Measurements from ENCODE around the gene EIF4EBP2. TPM values are rescaled to one million over a fixed set of nuclear protein-coding genes. Genes with fewer than 3 reads are reported as not detected.
A peak's percentile ranks its signal among the peaks of the same experiment; 100 is the strongest.

Gene EIF4EBP2, protein sequence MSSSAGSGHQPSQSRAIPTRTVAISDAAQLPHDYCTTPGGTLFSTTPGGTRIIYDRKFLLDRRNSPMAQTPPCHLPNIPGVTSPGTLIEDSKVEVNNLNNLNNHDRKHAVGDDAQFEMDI
- total RNA-seq, result 52.1 TPM
- 48.3 TPM for polyA plus RNA-seq

DNA sequence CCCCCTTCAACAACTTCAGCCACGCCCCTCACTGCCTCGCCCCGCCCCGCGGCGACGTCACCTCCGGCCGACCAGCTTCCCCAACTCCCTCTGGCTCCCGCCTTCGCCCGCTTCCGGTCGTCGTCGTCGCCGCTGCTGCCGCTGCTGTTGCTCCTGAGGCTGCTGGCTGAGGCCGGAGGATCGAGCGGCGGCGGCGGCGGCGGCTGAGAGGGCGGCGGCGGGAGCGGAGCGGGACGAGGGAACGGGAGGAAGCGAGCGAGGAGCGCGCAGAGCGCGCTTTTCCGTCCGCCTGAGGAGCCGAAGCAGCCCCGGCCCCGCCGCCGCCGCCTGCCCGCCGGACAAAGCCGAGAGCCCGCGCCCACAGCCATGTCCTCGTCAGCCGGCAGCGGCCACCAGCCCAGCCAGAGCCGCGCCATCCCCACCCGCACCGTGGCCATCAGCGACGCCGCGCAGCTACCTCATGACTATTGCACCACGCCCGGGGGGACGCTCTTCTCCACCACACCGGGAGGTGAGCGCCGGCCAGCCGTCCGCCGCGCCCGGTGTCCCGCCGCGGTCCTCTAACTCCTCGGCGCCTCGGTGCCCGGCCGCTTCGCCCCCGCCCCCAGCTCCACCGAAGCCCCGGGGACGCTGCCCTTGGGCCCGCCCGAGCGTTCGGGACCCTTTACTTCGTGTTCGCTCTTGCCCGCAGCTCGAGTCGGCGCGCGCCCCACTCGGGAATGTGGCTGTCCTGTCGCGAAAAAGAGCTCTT, at the start of gene EIF4EBP2:
Gene EIF4EBP2 (plus strand): TSS at position 110 of the 751 bp plus-strand sequence. CDS start 257 bp downstream, at position 367.
- H3K27ac ChIP-seq (ENCODE audit: low read depth), result peak within 1 kb of the TSS; percentile 100
- under 1% methylated on average over 103 of the region's 103 CpGs for WGBS

DNA sequence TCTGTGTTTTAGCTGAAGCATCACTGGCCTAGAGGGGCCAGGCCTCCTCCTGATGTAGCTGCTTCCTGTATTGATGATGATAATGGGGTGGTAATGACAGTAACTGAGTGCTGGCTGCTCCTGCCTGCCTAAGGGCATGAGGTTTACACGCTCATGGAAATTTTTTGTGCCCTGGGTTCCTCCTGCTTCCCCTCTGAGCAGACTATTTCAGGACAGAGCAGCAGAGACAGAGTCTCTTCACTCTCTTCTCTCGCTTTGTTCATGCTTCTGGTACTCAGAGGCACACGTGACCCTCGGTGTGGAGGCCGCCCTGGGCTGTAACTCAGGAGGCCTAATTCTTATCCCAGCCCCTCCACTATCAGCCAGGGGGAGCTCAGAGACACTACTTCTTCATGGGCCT, 49.4 kb upstream of the EIF4EBP2 start:
- DNase-seq (ENCODE audit: extremely low spot score), result no peak
- whole genome bisulfite sequencing, result 90% methylated on average over 5 of the region's 5 CpGs
- no peaks in the 10 kb centered on the region for H3K36me3 ChIP-seq (ENCODE audit: insufficient read depth)
- no peak overlapping the region for H3K4me3 ChIP-seq (ENCODE audit: low read depth, low read length)
- H3K4me1 ChIP-seq (ENCODE audit: insufficient read depth), result no peaks in the 10 kb centered on the region
- H3K27ac ChIP-seq (ENCODE audit: low read depth), result no peak overlapping the region

More for the DNA sequence above, at the start of gene EIF4EBP2:
- Histone ChIP-seq H3K4me1 (ENCODE audit: insufficient read depth) (no peaks in the 10 kb centered on the region), H3K4me3 (ENCODE audit: low read depth, low read length) (peak within 1 kb of the TSS; percentile 98), H3K36me3 (ENCODE audit: insufficient read depth) (no peaks in the 10 kb centered on the region)
- DNase-seq (ENCODE audit: extremely low spot score), result peak; percentile 92

DNA sequence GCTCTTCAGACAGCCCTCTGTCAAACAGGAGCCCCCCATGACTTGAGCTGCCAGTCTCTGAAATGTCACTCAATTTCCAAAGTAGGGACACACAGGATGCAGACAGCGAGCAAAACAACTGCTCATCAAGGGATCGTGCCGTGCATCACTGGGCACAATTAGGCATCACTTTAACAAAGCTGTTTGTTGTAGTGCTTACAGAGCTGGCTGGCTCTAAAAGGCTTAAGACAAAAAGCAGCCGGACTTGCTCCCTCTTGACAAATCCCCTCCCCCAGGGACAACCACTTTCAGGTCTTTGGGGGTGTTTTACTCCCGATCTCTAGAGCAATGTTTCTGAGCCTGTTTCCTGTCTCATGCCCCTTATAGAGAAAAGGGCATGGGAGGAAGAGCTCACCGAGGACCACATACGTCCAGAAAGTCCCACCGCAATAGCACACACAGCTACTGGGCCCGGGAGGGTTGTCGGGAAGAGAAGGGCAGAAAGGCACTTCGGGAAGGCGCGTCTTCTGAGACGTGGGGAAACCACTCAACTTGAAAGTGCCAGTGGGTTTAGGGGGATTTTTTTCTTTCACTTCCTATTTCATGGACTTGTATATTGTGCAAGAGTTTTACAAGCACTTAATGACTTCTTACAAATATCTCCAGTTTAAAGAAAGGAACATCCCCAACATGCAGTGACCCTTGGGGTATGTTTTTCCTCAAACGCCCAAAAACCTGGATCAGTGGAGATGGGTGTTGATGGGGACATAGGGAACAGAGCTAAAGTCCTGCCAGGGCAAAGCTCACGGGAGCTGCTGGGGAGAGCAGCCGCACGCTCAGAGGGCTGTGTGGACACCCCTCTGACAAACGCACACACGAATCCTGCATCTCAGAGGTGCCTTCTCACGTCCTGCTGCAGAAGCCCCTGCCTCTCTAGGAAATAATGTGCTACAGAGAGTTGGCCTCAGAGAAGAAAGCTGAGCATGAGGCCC, 48.6 kb upstream of the EIF4EBP2 start:
- no peak for DNase-seq (ENCODE audit: extremely low spot score)
- no peaks in the 10 kb centered on the region for H3K4me1 ChIP-seq (ENCODE audit: insufficient read depth)
- H3K27ac ChIP-seq (ENCODE audit: low read depth), result no peak overlapping the region
- 68% methylated on average over 21 of the region's 21 CpGs for WGBS
- no peak overlapping the region for H3K4me3 ChIP-seq (ENCODE audit: low read depth, low read length)
- no peaks in the 10 kb centered on the region for H3K36me3 ChIP-seq (ENCODE audit: insufficient read depth)

DNA sequence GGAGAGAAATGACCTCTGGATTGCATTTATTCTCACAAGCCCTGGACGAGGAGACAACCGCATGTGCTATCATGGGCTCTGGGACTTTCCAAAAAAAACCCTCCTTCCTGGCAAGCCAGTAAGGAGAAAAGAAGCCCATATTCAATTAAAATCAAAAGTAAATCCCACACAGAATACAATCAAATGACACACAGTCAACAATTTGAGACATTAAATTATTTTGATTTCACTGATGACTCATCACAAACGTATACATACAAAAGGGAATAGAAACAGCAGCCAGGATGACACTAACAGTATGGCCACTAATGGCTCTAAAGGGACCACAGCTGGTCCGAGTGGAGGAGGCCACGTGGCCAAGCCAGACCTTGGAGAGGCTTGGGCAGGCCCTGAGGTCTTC, 46.4 kb upstream of the EIF4EBP2 start:
- no peak for DNase-seq (ENCODE audit: extremely low spot score)
- Histone ChIP-seq H3K36me3 (ENCODE audit: insufficient read depth) (no peaks in the 10 kb centered on the region), H3K4me1 (ENCODE audit: insufficient read depth) (no peaks in the 10 kb centered on the region), H3K4me3 (ENCODE audit: low read depth, low read length) (no peak overlapping the region), H3K27ac (ENCODE audit: low read depth) (no peak overlapping the region)
- WGBS, result 44% methylated on average over 5 of the region's 5 CpGs

DNA sequence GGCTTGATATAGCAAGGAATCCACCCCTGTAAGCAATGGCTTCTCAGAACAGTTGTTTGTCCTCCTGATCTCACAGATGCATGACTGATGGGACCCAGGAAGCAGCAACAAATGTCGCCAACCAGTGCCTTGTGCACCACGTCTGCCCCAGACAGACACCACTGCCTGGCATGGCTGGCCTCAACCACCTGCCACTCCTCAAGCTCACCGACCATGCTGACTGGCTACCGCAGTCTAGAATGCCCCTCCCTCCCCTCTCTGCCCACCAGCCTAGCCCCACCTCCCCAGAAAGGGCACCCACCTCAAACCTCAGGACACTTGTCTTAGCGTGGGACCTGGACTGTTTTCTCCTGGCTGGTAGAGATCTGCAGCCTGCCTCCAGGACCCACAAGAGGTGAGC, 45.5 kb upstream of the EIF4EBP2 start:
- DNase-seq (ENCODE audit: extremely low spot score), result no peak
- 91% methylated on average over 5 of the region's 5 CpGs for WGBS
- Histone ChIP-seq H3K27ac (ENCODE audit: low read depth) (no peak overlapping the region), H3K4me1 (ENCODE audit: insufficient read depth) (no peaks in the 10 kb centered on the region), H3K36me3 (ENCODE audit: insufficient read depth) (no peaks in the 10 kb centered on the region), H3K4me3 (ENCODE audit: low read depth, low read length) (no peak overlapping the region)

DNA sequence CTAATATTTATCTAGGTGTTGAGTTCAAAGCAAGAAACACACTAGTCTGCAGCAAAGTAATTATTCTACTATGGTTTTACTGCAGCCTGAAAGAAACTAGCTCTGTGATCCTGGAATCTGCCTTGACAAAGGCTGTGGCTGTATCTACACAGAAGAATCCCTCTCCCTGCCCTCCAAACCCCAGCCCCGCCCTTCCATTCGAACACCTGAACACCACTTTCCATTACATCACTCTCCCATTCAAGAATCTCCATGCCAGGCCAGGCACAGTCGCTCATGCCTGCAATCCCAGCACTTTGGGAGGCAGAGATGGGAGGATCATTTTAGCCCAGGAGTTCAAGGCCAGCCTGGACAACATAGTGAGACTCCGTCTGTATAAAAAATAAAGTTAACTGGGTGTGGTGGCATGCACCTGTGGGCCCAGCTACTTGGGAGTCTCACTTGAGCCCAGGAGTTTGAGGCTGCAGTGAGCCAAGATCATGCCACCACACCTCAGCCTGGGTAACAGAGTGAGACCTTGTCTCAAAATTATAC, 44.9 kb upstream of the EIF4EBP2 start:
- H3K4me3 ChIP-seq (ENCODE audit: low read depth, low read length), result no peak overlapping the region
- 94% methylated on average over 4 of the region's 4 CpGs for WGBS
- DNase-seq (ENCODE audit: extremely low spot score), result no peak

DNA sequence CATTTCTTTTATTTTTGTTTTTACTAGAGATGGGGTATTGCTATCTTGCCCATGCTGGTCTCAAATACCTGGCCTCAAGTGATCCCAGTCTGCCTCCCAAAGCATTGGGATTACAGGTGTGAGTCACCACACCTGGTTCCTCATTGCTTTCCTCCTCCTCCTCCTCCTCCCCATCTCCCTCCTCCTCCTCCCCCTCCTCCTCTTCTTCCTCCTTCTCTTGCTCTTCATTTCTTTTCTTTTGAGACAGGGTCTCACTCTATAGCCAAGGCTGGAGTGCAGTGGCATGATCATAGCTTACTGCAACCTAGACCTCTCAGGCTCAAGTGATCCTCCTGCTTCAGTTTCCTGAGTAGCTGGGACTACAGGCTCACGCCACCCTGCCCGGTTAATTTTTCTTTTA, 43.7 kb upstream of the EIF4EBP2 start:
- no peak overlapping the region for H3K4me3 ChIP-seq (ENCODE audit: low read depth, low read length)
- DNase-seq (ENCODE audit: extremely low spot score), result no peak
- 97% methylated on average over 2 of the region's 2 CpGs for WGBS
- H3K27ac ChIP-seq (ENCODE audit: low read depth), result no peak overlapping the region
- H3K36me3 ChIP-seq (ENCODE audit: insufficient read depth), result no peaks in the 10 kb centered on the region
- H3K4me1 ChIP-seq (ENCODE audit: insufficient read depth), result no peaks in the 10 kb centered on the region

More for the DNA sequence above, 44.9 kb upstream of the EIF4EBP2 start:
- Histone ChIP-seq H3K27ac (ENCODE audit: low read depth) (no peak overlapping the region), H3K4me1 (ENCODE audit: insufficient read depth) (no peaks in the 10 kb centered on the region), H3K36me3 (ENCODE audit: insufficient read depth) (no peaks in the 10 kb centered on the region)

DNA sequence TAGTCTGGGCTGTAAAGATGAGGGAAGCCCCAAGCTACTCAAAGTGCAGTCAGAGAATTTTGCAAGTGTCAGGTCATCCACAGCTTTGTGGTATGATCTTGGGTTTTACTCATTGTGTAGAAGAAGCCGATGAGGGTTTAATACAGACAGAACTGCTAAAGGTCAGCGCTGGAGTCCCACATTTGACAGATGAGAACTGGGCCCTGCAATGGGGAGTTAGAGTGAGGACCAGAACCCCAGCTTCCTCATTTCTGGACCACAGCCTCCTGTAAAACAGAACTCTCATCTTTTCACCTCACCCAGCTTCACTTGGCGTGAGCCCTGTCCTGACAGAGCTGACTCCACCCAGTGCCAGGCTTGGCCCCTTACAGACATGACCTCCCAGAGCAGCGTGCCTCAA, 41.6 kb upstream of the EIF4EBP2 start:
- no peaks in the 10 kb centered on the region for H3K4me1 ChIP-seq (ENCODE audit: insufficient read depth)
- no peak overlapping the region for H3K4me3 ChIP-seq (ENCODE audit: low read depth, low read length)
- no peaks in the 10 kb centered on the region for H3K36me3 ChIP-seq (ENCODE audit: insufficient read depth)
- WGBS, result 91% methylated on average over 4 of the region's 4 CpGs
- DNase-seq (ENCODE audit: extremely low spot score), result no peak
- no peak overlapping the region for H3K27ac ChIP-seq (ENCODE audit: low read depth)

DNA sequence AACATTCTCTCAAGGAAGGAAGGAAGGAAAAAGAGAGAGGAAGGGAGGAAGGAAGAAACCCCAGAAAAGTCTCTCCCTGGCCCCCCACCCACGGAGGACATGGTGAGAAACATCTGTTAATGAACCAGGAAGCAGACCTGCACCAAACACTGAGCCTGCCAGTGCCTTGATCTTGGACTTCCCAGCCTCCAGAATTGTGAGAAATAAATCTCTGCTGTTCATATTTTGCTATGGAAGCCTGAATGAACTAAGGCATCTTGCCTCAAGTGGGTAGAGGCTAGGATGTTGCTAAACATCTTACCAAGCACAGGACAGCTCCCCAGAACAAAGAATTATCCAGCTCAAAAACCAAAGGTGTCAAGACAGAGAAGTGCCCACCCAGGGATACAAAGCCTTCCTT, 40.7 kb upstream of the EIF4EBP2 start:
- H3K27ac ChIP-seq (ENCODE audit: low read depth), result peak overlapping the region; percentile 81
- WGBS, result 69% methylated on average over 1 of the region's 1 CpG
- H3K4me3 ChIP-seq (ENCODE audit: low read depth, low read length), result no peak overlapping the region
- H3K4me1 ChIP-seq (ENCODE audit: insufficient read depth), result no peaks in the 10 kb centered on the region
- no peaks in the 10 kb centered on the region for H3K36me3 ChIP-seq (ENCODE audit: insufficient read depth)
- no peak for DNase-seq (ENCODE audit: extremely low spot score)

DNA sequence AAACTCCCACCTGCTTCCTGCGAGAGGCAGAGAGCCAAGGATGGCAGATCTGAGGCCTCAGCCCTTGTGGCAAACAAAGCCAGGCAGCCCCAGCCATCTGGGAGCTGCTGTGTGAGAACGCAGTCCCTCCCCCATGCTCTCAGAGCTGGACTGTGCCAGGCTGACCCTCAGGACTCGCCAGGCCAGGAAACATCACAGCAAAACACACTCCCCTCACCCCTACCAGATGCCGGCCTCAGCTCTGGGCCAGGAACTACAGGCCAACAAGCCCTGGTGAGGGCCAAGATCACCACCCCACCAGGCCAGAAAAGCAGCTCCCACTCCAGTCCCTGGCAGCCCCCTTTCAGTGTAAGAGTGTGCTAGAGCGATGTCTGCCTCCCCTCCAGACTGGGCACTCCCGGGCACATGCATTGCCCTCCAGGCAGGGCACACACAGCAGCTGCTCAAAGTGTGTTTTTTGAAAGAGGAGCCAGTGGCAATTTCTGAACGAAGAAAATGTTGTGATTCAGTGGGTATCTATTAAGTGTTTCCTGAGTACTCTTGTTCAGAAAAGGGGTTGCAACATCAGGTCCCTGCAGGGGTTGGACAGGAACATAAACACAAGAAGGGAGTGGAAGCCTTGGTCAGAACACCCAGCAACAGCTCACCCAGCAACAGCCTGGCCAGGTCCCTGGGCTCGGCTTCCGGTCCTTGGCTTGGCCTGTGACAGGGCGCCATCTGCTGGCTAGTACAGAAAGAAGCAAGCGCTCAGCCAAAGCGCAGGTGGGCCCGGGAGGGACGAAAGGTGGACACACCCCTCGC, 39.8 kb upstream of the EIF4EBP2 start:
- no peaks in the 10 kb centered on the region for H3K4me1 ChIP-seq (ENCODE audit: insufficient read depth)
- no peaks in the 10 kb centered on the region for H3K36me3 ChIP-seq (ENCODE audit: insufficient read depth)
- 18% methylated on average over 15 of the region's 15 CpGs for WGBS
- no peak overlapping the region for H3K4me3 ChIP-seq (ENCODE audit: low read depth, low read length)
- peak overlapping the region; percentile 81 for H3K27ac ChIP-seq (ENCODE audit: low read depth)
- DNase-seq (ENCODE audit: extremely low spot score), result peak; percentile 74

DNA sequence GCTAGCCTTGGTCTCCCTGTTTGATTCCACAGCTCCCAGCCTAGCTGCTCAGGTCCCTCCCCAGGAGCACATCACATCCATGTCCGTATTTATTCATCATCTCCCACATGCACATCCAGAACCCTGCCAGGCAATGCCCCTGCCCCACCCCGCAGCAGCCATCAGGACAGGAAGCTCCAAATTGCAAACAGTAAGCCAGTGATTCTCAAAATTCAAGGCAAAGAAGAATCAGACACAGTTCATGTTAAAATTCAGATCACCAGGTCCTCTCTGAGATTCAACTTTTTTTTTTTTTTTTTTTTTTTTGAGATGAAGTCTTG, 39.2 kb upstream of the EIF4EBP2 start:
- Histone ChIP-seq H3K27ac (ENCODE audit: low read depth) (no peak overlapping the region), H3K4me1 (ENCODE audit: insufficient read depth) (no peaks in the 10 kb centered on the region), H3K36me3 (ENCODE audit: insufficient read depth) (no peaks in the 10 kb centered on the region), H3K4me3 (ENCODE audit: low read depth, low read length) (no peak overlapping the region)
- 38% methylated on average over 2 of the region's 2 CpGs for WGBS
- DNase-seq (ENCODE audit: extremely low spot score), result no peak

DNA sequence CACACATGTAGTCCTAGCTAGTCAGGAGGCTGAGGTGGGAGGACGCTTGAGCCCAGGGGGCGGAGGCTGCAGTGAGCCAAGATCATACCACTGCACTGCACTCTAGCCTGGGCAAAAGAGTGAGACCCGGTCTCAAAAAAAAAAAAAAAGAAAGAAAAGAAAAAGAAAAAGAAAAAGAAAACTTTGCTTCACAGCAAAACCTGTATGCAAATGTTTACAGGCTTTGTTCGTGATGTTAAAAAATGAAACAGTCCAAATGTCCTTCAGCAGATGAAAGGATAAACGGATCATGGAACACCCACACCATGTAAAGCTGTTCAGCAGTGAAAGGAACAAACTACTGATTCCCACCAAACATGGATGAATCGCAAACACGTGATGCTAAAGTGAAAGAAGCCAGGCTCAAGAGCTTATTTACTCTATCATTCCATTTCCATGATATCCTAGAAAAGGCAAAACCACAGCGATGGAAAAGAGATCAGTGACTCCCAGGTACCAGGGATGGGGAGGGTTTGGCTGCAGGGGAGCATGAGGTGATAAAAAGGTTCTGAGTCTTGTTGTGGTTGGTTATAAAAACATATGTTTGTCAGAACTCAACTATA, 36.6 kb upstream of the EIF4EBP2 start:
- no peak for DNase-seq (ENCODE audit: extremely low spot score)
- Histone ChIP-seq H3K4me3 (ENCODE audit: low read depth, low read length) (no peak overlapping the region), H3K27ac (ENCODE audit: low read depth) (no peak overlapping the region), H3K4me1 (ENCODE audit: insufficient read depth) (no peaks in the 10 kb centered on the region), H3K36me3 (ENCODE audit: insufficient read depth) (no peaks in the 10 kb centered on the region)
- 47% methylated on average over 8 of the region's 8 CpGs for WGBS

Measured in urinary bladder (tissue), 4 donors.